Stimulated activated CD8-positive, alpha-beta memory T cell treated with anti-CD3 and anti-CD28 coated beads, Interleukin-7, amount 100 ng/mL, for 4 hours (primary cell): ENCODE results near the gene NCAM1.

Source experiments
- DNase-seq, 2 donors: peaks; one replicate each; pipeline ENCODE4 v3.0.0-alpha.2; 2020; ENCODE audit warnings: low read depth in 2 of 2

Gene NCAM1

GRCh38 chr11:113313601-113314000 is 352.4 kb downstream of the NCAM1 start:
- DNase-seq: no peak

- DNase-seq: no peak
Observed at GRCh38 chr11:113314065-113314388, 352.8 kb downstream of the NCAM1 start.

- DNase-seq: peak; percentile 74 to 87
Observed at GRCh38 chr11:113314389-113315301, 353.4 kb downstream of the NCAM1 start, which contains the start of gene TTC12. TTC12 (plus strand) TSS chr11:113314583; CDS start chr11:113316258, 1,675 bp downstream.

- DNase-seq: no peak
Observed at GRCh38 chr11:113315811-113316210, 354.6 kb downstream of the NCAM1 start.

GRCh38 chr11:113316256-113316655 is 355.0 kb downstream of the NCAM1 start:
- no peak for DNase-seq

- no peak for DNase-seq
Observed at GRCh38 chr11:113317339-113317738, 356.1 kb downstream of the NCAM1 start.

DNA sequence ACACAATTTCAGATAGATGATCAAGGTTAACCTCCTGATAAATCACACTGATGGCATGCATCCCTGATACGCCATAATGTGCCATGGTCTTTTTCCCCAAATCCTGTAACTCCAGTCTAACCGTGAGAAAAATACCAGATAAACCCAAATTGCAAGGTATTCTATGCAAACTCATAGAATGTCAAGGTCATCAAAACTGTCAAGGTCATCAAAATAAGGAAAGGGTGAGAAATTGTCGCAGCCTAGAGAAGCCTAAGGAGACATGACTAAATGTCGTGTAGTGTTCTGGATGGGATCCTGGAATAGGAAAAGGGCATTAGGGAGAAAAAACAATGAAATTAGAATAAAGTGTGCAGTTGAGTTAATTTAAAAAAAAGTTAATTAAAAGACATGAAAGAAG is 357.9 kb downstream of the NCAM1 start:
- DNase-seq: no peak

- DNase-seq: no peak
Observed at GRCh38 chr11:113322158-113322557, 360.9 kb downstream of the NCAM1 start.

- no peak for DNase-seq
Observed at GRCh38 chr11:113324250-113324649, 363.0 kb downstream of the NCAM1 start.
